ENCODE measurements around the gene S100A11. TPM values are rescaled to one million over a fixed set of nuclear protein-coding genes. Genes with fewer than 3 reads are reported as not detected.

Gene S100A11
- total RNA-seq, 1 experiment from 2014 or later, result 126 TPM

DNA sequence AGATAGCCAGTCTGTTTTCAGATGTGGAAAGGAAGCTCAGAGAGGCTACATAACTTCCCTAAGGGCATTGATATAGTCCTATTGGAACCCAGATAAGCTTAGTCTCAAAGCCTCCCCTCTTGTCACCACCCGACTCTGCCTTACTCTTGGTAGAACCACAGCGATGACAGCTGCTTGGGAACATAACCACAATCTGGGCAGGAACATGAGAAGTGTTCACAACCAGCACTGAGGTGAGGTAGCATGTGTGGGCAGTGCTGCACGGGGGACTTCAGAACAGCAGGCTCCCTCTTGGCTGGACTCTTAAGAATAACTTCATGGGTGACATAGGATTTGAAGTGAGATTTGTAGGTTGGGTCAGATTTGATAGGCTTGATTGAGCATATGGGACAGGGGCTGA, 33.8 kb downstream of the S100A11 start (continued):
- TF ChIP-seq, protein P1, sequence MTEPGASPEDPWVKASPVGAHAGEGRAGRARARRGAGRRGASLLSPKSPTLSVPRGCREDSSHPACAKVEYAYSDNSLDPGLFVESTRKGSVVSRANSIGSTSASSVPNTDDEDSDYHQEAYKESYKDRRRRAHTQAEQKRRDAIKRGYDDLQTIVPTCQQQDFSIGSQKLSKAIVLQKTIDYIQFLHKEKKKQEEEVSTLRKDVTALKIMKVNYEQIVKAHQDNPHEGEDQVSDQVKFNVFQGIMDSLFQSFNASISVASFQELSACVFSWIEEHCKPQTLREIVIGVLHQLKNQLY (CRISPR knock-in tag; IDR thresholded peaks at IDR 0.05), result no peak
- no peak for TF ChIP-seq IRF2 (CRISPR knock-in tag; IDR thresholded peaks at IDR 0.05; ENCODE audit: borderline replicate concordance, low read depth)

DNA sequence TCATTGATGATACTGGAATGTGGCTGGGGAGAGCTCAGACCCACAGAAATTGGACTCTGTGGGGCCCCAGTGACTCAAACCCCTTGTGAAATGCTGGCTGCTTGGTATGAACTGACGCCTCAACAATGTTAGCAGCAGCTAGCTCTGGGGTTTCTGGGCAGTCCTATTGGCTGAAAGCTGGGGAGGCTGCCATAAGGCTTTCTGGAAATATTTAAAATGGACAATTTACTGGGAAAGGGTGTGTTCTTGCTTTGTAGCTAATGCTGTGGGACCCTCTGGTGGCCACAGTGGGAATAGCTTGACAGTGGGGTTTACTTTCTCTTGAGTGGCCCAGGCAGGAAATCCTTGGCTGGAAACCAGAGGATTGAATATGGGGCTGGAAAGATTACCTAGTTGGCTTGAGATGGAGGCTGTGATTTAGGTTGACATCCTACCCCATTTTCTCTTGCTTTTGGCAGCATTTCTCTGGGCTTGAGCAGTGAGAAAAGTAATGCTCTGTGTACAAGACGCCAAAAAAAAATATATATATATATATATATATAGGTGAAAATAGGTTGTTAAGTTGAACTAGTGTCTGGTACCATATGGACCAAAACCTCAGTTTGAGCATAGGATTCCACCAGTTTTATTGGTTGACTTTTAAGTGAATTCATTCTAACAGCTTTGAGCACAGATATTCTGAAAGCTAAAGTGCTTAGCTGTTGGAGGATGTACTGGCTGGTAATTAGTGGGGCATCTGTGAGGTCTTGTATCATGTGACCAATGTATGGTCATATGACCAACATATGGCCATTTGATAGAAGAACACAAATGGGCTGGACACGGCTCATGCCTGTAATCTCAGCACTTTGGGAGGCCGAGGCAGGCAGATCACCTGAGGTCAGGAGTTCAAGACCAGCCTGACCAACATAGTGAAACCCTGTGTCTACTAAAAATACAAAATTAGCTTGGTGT, 34.9 kb downstream of the S100A11 start:
- peaks cover 4% of the 10 kb centered on the region for H3K27me3 Mint-ChIP-seq (ENCODE audit: low read depth)

DNA sequence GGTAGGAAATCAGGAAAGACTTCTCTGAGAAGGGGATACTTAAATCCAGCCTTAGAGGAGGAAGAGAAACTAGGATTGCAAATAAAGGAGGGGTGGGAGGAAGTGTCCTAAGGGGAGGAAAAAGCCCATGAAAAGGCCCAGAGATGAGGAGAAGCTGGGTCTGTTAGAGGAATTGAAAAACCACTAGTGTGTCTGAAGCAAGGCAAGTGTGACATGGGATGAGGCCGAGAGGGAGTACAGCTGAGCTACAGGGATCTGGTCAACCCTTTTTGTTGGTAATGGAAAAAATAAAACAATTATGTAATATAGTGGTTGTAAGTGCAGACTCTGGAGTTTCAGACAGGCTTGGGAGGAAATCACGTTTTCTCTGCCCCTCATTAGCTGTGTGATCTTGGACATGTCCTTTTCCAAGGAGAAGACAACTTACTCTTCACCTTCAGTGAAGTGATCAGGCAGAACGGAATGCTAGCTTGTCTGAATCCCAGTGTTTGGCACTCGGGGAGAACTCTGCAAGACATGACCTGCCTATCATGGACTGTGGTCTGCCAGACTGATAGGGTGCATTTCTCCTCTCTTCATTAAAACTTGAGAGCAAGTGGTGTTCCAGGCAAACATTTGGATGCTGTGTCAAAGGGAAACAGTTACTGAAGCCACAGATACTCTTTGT, 35.7 kb downstream of the S100A11 start:
- Mint-ChIP-seq H3K4me3 (no peak overlapping the region), H3K27me3 (ENCODE audit: low read depth) (peaks cover 4% of the 10 kb centered on the region), H3K9me3 (no peaks in the 10 kb centered on the region), H3K27ac (peak overlapping the region; percentile 39), H3K36me3 (no peaks in the 10 kb centered on the region), H3K4me1 (peaks cover 18% of the 10 kb centered on the region)
- no peak for DNase-seq (ENCODE audit: low spot score)
- CTCF ChIA-PET, result interaction anchor here (0.5 to 7.9 kb wide), 61 partner anchors 9 to 581 kb away, joined by 3 to 293 read pairs (median 4); partner anchors contain the start of genes C2CD4D, MRPL9, S100A10 and S100A11
- POLR2A ChIA-PET, result interaction anchor here (0.5 to 0.9 kb wide), 2 partner anchors 33 to 116 kb away, joined by 3 to 4 read pairs; no protein-coding TSS in a partner anchor
- TF ChIP-seq SP1 (CRISPR knock-in tag; conservative IDR thresholded peaks at IDR 0.05) (no peak), NFATC4 (CRISPR knock-in tag; IDR thresholded peaks at IDR 0.05) (no peak), TCF7 (CRISPR knock-in tag; IDR thresholded peaks at IDR 0.05; ENCODE audit: low read depth) (no peak)
- TF ChIP-seq, protein P2, sequence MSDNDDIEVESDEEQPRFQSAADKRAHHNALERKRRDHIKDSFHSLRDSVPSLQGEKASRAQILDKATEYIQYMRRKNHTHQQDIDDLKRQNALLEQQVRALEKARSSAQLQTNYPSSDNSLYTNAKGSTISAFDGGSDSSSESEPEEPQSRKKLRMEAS (CRISPR knock-in tag; IDR thresholded peaks at IDR 0.05), result no peak
- TF ChIP-seq, protein P3, sequence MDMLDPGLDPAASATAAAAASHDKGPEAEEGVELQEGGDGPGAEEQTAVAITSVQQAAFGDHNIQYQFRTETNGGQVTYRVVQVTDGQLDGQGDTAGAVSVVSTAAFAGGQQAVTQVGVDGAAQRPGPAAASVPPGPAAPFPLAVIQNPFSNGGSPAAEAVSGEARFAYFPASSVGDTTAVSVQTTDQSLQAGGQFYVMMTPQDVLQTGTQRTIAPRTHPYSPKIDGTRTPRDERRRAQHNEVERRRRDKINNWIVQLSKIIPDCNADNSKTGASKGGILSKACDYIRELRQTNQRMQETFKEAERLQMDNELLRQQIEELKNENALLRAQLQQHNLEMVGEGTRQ (CRISPR knock-in tag; IDR thresholded peaks at IDR 0.05), result no peak
- TF ChIP-seq, protein P4, sequence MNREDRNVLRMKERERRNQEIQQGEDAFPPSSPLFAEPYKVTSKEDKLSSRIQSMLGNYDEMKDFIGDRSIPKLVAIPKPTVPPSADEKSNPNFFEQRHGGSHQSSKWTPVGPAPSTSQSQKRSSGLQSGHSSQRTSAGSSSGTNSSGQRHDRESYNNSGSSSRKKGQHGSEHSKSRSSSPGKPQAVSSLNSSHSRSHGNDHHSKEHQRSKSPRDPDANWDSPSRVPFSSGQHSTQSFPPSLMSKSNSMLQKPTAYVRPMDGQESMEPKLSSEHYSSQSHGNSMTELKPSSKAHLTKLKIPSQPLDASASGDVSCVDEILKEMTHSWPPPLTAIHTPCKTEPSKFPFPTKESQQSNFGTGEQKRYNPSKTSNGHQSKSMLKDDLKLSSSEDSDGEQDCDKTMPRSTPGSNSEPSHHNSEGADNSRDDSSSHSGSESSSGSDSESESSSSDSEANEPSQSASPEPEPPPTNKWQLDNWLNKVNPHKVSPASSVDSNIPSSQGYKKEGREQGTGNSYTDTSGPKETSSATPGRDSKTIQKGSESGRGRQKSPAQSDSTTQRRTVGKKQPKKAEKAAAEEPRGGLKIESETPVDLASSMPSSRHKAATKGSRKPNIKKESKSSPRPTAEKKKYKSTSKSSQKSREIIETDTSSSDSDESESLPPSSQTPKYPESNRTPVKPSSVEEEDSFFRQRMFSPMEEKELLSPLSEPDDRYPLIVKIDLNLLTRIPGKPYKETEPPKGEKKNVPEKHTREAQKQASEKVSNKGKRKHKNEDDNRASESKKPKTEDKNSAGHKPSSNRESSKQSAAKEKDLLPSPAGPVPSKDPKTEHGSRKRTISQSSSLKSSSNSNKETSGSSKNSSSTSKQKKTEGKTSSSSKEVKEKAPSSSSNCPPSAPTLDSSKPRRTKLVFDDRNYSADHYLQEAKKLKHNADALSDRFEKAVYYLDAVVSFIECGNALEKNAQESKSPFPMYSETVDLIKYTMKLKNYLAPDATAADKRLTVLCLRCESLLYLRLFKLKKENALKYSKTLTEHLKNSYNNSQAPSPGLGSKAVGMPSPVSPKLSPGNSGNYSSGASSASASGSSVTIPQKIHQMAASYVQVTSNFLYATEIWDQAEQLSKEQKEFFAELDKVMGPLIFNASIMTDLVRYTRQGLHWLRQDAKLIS (CRISPR knock-in tag; IDR thresholded peaks at IDR 0.05; ENCODE audit: borderline replicate concordance), result no peak
- TF ChIP-seq, protein P5, sequence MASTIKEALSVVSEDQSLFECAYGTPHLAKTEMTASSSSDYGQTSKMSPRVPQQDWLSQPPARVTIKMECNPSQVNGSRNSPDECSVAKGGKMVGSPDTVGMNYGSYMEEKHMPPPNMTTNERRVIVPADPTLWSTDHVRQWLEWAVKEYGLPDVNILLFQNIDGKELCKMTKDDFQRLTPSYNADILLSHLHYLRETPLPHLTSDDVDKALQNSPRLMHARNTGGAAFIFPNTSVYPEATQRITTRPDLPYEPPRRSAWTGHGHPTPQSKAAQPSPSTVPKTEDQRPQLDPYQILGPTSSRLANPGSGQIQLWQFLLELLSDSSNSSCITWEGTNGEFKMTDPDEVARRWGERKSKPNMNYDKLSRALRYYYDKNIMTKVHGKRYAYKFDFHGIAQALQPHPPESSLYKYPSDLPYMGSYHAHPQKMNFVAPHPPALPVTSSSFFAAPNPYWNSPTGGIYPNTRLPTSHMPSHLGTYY (CRISPR knock-in tag; IDR thresholded peaks at IDR 0.05), result no peak
- no peak for ATAC-seq

More for the DNA sequence above, 34.9 kb downstream of the S100A11 start:
- Mint-ChIP-seq H3K4me1 (peaks cover 18% of the 10 kb centered on the region), H3K4me3 (no peak overlapping the region), H3K9me3 (no peaks in the 10 kb centered on the region), H3K36me3 (no peaks in the 10 kb centered on the region), H3K27ac (no peak overlapping the region)
- ChIA-PET CTCF (interaction anchor here (0.5 to 7.9 kb wide), 60 partner anchors 8 to 582 kb away, joined by 3 to 293 read pairs (median 4); partner anchors contain the start of genes C2CD4D, MRPL9, S100A10 and S100A11), POLR2A (interaction anchor here (0.5 to 0.9 kb wide), 2 partner anchors 34 to 117 kb away, joined by 3 to 4 read pairs; no protein-coding TSS in a partner anchor)
- TF ChIP-seq, protein P3 (CRISPR knock-in tag; IDR thresholded peaks at IDR 0.05), result peak; percentile 42; the same call in 1 of the 2 replicates
- TF ChIP-seq, protein P6, sequence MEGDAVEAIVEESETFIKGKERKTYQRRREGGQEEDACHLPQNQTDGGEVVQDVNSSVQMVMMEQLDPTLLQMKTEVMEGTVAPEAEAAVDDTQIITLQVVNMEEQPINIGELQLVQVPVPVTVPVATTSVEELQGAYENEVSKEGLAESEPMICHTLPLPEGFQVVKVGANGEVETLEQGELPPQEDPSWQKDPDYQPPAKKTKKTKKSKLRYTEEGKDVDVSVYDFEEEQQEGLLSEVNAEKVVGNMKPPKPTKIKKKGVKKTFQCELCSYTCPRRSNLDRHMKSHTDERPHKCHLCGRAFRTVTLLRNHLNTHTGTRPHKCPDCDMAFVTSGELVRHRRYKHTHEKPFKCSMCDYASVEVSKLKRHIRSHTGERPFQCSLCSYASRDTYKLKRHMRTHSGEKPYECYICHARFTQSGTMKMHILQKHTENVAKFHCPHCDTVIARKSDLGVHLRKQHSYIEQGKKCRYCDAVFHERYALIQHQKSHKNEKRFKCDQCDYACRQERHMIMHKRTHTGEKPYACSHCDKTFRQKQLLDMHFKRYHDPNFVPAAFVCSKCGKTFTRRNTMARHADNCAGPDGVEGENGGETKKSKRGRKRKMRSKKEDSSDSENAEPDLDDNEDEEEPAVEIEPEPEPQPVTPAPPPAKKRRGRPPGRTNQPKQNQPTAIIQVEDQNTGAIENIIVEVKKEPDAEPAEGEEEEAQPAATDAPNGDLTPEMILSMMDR (IDR thresholded peaks at IDR 0.05), result peak; percentile 84
- no peak for TF ChIP-seq ZNF317 (CRISPR knock-in tag; IDR thresholded peaks at IDR 0.05; ENCODE audit: borderline replicate concordance, low read depth)
- ATAC-seq (peak; percentile 67), DNase-seq (ENCODE audit: low spot score) (peak; percentile 89)
